ENCODE results near the gene IL1R2. TPM values are rescaled to one million over a fixed set of nuclear protein-coding genes. Genes with fewer than 3 reads are reported as not detected.

IL1R2 gene
- total and polyA plus RNA-seq, 2 of the 13 experiments (the other 11 are each of a cell fraction or from before 2014, with no cell fraction given) = 3.6 to 7.3 TPM

DNA sequence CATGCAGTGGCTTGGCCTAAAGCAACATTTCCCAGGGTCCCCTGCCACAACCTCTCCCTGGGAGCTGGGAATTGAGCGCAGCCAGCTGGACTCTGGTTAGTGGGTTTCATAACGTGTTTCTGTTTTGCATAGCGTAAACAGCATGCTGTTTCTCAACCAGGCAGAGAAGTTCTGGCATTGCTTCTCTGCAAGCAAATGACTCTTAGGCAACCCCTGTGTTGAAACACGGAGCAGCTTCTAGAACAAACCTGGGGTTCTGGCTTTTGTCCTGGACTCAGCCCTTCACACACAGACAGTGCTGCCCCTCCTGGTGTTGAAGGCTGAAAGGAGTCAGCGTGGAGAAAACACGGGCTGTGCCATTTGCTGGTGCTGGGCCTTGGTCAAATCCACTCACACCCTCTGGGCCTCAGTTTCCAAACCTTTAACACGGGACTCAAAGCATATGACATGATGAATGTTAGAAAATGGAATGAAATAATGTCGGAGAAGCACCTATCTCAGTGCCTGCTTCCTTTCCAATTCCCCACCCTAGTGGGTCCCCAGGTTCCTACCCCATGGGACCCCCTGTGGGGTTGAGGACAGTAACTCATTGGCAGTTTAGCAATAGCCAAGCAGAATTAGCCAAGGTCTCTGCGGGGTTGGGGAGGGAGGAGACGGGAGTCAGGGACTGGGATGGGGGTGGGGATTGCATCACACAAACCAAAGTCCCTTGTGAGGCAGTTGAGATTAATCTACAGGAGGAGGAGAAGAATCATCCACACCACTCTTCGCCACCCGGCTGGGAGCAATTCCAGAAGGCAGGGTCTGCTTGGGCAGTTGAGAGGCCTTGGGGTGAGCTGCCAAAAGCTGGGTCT is 30.2 kb upstream of the IL1R2 start:
- FAIRE-seq (peak; percentile 99), DNase-seq (ENCODE audit: low spot score) (peak; percentile 95), ATAC-seq (peak; percentile 89)
- H3K27ac ChIP-seq (ENCODE audit: extremely low read length, insufficient read depth, low read length) = peak overlapping the region; percentile 80
- no peaks in the 10 kb centered on the region for H3K79me2 ChIP-seq (ENCODE audit: insufficient read depth, low read length)
- no peaks in the 10 kb centered on the region for H3K27me3 ChIP-seq (ENCODE audit: control insufficient read depth in 1 of 2, insufficient read depth in 2 of 2, low read length in 2 of 2)
- peak overlapping the region; percentile 95 for H3K4me2 ChIP-seq (ENCODE audit: low read depth, low read length)
- no peaks in the 10 kb centered on the region for H3K36me3 ChIP-seq (replicated peaks in 1 of 2; ENCODE audit: control insufficient read depth in 1 of 2, insufficient read depth in 2 of 2, low read length in 2 of 2)
- ChIA-PET POLR2A (interaction anchor here (0.8 to 3.2 kb wide), 10 partner anchors 9 to 710 kb away, joined by 3 to 27 read pairs (median 4); no protein-coding TSS in a partner anchor), CTCF (ENCODE audit: low intra/inter-chr PET ratio, low total read pairs) (no interaction called here)
- in situ Hi-C loops (cut with HindIII; ENCODE audit: extremely low pct_ligation_motif_present, low pct_unique_long_range_greater_than_20kb) (no loop called here), intact Hi-C loops (cut with micrococcal nuclease; ENCODE audit: unreplicated experiment) (loop anchor here (1.0 to 2.0 kb wide), 2 partner anchors 23 to 77 kb away; no protein-coding TSS in a partner anchor)
- peaks cover 35% of the 10 kb centered on the region for H3K4me1 ChIP-seq (ENCODE audit: insufficient read depth, low read length)
- no peaks in the 10 kb centered on the region for H3K9me3 ChIP-seq (ENCODE audit: low read length)
- H3K4me3 ChIP-seq (replicated peaks in 1 of 3; ENCODE audit: insufficient read depth in 1 of 3, low read depth in 2 of 3, low read length in 3 of 3) = peak overlapping the region; percentile 18 to 65 (median 37); a peak in 5 of 6 replicates
- WGBS (ENCODE audit: low lambda C conversion rate) = 3% methylated on average over 11 of the region's 12 CpGs
- H4K20me1 ChIP-seq (ENCODE audit: insufficient read depth, low read length) = no peaks in the 10 kb centered on the region
- peak overlapping the region; percentile 58 for H3K9ac ChIP-seq (ENCODE audit: insufficient read depth, low read depth, low read length)
- BruUV-seq (replicated peaks) = no TSS peak
- peak overlapping the region; percentile 84 for H2AFZ ChIP-seq (ENCODE audit: low read length)
- TF ChIP-seq MIER2 (CRISPR knock-in tag; IDR thresholded peaks at IDR 0.05) (peak; percentile 16; the same call in 1 of the 2 replicates), TBL1XR1 (IDR thresholded peaks at IDR 0.05; ENCODE audit: borderline replicate concordance, low read length, partially characterized antibody) (peak; percentile 53), ZNF850 (CRISPR knock-in tag; conservative IDR thresholded peaks at IDR 0.05) (no peak), ATRX (CRISPR knock-in tag; IDR thresholded peaks at IDR 0.05; ENCODE audit: borderline replicate concordance) (no peak), ZNF550 (CRISPR knock-in tag; IDR thresholded peaks at IDR 0.05; ENCODE audit: borderline replicate concordance) (peak; percentile 30; the same call in 1 of the 2 replicates), GABPB1 (CRISPR knock-in tag; IDR thresholded peaks at IDR 0.05) (no peak; the same call in 1 of the 2 replicates), KDM3A (CRISPR knock-in tag; IDR thresholded peaks at IDR 0.05; ENCODE audit: low read depth) (peak; percentile 46; the same call in 1 of the 2 replicates), SIN3B (IDR thresholded peaks at IDR 0.05; ENCODE audit: low read length) (no peak), PHF20 (CRISPR knock-in tag; IDR thresholded peaks at IDR 0.05) (no peak), ZNF652 (CRISPR knock-in tag; IDR thresholded peaks at IDR 0.05; ENCODE audit: borderline replicate concordance, low read depth) (no peak), ETV5 (CRISPR knock-in tag; IDR thresholded peaks at IDR 0.05; ENCODE audit: borderline replicate concordance) (no peak)
- TF ChIP-seq, protein P1, sequence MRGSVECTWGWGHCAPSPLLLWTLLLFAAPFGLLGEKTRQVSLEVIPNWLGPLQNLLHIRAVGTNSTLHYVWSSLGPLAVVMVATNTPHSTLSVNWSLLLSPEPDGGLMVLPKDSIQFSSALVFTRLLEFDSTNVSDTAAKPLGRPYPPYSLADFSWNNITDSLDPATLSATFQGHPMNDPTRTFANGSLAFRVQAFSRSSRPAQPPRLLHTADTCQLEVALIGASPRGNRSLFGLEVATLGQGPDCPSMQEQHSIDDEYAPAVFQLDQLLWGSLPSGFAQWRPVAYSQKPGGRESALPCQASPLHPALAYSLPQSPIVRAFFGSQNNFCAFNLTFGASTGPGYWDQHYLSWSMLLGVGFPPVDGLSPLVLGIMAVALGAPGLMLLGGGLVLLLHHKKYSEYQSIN (CRISPR knock-in tag; IDR thresholded peaks at IDR 0.05; ENCODE audit: borderline replicate concordance) = no peak
- TF ChIP-seq, protein P2, sequence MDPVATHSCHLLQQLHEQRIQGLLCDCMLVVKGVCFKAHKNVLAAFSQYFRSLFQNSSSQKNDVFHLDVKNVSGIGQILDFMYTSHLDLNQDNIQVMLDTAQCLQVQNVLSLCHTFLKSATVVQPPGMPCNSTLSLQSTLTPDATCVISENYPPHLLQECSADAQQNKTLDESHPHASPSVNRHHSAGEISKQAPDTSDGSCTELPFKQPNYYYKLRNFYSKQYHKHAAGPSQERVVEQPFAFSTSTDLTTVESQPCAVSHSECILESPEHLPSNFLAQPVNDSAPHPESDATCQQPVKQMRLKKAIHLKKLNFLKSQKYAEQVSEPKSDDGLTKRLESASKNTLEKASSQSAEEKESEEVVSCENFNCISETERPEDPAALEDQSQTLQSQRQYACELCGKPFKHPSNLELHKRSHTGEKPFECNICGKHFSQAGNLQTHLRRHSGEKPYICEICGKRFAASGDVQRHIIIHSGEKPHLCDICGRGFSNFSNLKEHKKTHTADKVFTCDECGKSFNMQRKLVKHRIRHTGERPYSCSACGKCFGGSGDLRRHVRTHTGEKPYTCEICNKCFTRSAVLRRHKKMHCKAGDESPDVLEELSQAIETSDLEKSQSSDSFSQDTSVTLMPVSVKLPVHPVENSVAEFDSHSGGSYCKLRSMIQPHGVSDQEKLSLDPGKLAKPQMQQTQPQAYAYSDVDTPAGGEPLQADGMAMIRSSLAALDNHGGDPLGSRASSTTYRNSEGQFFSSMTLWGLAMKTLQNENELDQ (CRISPR knock-in tag; IDR thresholded peaks at IDR 0.05; ENCODE audit: borderline replicate concordance) = no peak
- TF ChIP-seq, protein P3, sequence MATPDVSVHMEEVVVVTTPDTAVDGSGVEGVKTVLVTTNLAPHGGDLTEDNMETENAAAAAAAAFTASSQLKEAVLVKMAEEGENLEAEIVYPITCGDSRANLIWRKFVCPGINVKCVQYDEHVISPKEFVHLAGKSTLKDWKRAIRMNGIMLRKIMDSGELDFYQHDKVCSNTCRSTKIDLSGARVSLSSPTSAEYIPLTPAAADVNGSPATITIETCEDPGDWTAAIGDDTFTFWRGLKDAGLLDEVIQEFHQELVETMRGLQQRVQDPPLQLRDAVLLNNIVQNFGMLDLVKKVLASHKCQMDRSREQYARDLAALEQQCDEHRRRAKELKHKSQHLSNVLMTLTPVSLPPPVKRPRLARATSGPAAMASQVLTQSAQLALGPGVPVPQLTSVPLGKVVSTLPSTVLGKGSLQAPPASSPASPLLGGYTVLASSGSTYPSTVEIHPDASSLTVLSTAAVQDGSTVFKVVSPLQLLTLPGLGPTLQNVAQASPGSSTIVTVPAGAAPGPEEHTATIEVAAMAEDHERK (CRISPR knock-in tag; IDR thresholded peaks at IDR 0.05; ENCODE audit: low read depth) = no peak
- TF ChIP-seq, protein P4, sequence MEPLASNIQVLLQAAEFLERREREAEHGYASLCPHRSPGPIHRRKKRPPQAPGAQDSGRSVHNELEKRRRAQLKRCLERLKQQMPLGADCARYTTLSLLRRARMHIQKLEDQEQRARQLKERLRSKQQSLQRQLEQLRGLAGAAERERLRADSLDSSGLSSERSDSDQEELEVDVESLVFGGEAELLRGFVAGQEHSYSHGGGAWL (CRISPR knock-in tag; IDR thresholded peaks at IDR 0.05) = no peak
- TF ChIP-seq, protein P5, sequence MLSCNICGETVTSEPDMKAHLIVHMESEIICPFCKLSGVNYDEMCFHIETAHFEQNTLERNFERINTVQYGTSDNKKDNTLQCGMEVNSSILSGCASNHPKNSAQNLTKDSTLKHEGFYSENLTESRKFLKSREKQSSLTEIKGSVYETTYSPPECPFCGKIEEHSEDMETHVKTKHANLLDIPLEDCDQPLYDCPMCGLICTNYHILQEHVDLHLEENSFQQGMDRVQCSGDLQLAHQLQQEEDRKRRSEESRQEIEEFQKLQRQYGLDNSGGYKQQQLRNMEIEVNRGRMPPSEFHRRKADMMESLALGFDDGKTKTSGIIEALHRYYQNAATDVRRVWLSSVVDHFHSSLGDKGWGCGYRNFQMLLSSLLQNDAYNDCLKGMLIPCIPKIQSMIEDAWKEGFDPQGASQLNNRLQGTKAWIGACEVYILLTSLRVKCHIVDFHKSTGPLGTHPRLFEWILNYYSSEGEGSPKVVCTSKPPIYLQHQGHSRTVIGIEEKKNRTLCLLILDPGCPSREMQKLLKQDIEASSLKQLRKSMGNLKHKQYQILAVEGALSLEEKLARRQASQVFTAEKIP (CRISPR knock-in tag; IDR thresholded peaks at IDR 0.05; ENCODE audit: borderline replicate concordance) = no peak
